ENCODE data around the gene TTLL11.
"Not testable (repeated sequence)": the region's sequence is repeated elsewhere in the genome, so short reads cannot be mapped to it uniquely, and the experiment has no call there.

Gene TTLL11

GRCh38 chr9:121906074-121906870 is 186.8 kb downstream of the TTLL11 start:
- peak in 1 of 2 experiments; percentile 37 for DNase-seq (ENCODE audit: low read depth in 2 of 2)

- peak; percentile 96 to 97 for DNase-seq (ENCODE audit: low read depth in 2 of 2)
These were observed 190.5 kb downstream of the TTLL11 start for GRCh38 chr9:121902461-121903135.

GRCh38 chr9:121901616-121902015 is 191.5 kb downstream of the TTLL11 start:
- no peak for DNase-seq (ENCODE audit: low read depth in 2 of 2)

- no peak for DNase-seq (ENCODE audit: low read depth in 2 of 2)
These were observed 192.9 kb downstream of the TTLL11 start for GRCh38 chr9:121900163-121900562.

- no peak for DNase-seq (ENCODE audit: low read depth in 2 of 2)
These were observed 194.3 kb downstream of the TTLL11 start for GRCh38 chr9:121898856-121899255.

GRCh38 chr9:121897140-121897539 is 196.0 kb downstream of the TTLL11 start:
- DNase-seq (ENCODE audit: low read depth in 2 of 2) = no peak

- no peak for DNase-seq (ENCODE audit: low read depth in 2 of 2)
These were observed 196.6 kb downstream of the TTLL11 start for GRCh38 chr9:121896545-121896943.

- DNase-seq (ENCODE audit: low read depth in 2 of 2) = no peak
These were observed 197.1 kb downstream of the TTLL11 start for GRCh38 chr9:121895818-121896544.

- DNase-seq (ENCODE audit: low read depth in 2 of 2) = no peak
These were observed 197.8 kb downstream of the TTLL11 start for GRCh38 chr9:121895358-121895757.

- not testable (repeated sequence) for DNase-seq (ENCODE audit: low read depth in 2 of 2)
These were observed 198.7 kb downstream of the TTLL11 start for GRCh38 chr9:121894380-121894779.

- no peak for DNase-seq (ENCODE audit: low read depth in 2 of 2)
These were observed 199.3 kb downstream of the TTLL11 start for GRCh38 chr9:121893786-121894185.

GRCh38 chr9:121892706-121893105 is 200.4 kb downstream of the TTLL11 start:
- no peak for DNase-seq (ENCODE audit: low read depth in 2 of 2)

- no peak for DNase-seq (ENCODE audit: low read depth in 2 of 2)
These were observed 202.4 kb downstream of the TTLL11 start for GRCh38 chr9:121890746-121891145.

GRCh38 chr9:121889990-121890563 is 203.0 kb downstream of the TTLL11 start:
- no peak for DNase-seq (ENCODE audit: low read depth in 2 of 2)

GRCh38 chr9:121888438-121888775 is 204.7 kb downstream of the TTLL11 start:
- DNase-seq (ENCODE audit: low read depth in 2 of 2) = peak; percentile 59 to 65

GRCh38 chr9:121887553-121888437 is 205.3 kb downstream of the TTLL11 start:
- no peak for DNase-seq (ENCODE audit: low read depth in 2 of 2)

GRCh38 chr9:121886759-121887485 is 206.2 kb downstream of the TTLL11 start:
- DNase-seq (ENCODE audit: low read depth in 2 of 2) = no peak

- no peak for DNase-seq (ENCODE audit: low read depth in 2 of 2)
These were observed 207.7 kb downstream of the TTLL11 start for GRCh38 chr9:121885345-121885901.

GRCh38 chr9:121884057-121884541 is 209.0 kb downstream of the TTLL11 start:
- DNase-seq (ENCODE audit: low read depth in 2 of 2) = no peak
